ENCODE results near the gene IMP3.
"Not testable (repeated sequence)": the region's sequence is repeated elsewhere in the genome, so short reads cannot be mapped to it uniquely, and the experiment has no call there.

The IMP3 gene, protein sequence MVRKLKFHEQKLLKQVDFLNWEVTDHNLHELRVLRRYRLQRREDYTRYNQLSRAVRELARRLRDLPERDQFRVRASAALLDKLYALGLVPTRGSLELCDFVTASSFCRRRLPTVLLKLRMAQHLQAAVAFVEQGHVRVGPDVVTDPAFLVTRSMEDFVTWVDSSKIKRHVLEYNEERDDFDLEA

DNA sequence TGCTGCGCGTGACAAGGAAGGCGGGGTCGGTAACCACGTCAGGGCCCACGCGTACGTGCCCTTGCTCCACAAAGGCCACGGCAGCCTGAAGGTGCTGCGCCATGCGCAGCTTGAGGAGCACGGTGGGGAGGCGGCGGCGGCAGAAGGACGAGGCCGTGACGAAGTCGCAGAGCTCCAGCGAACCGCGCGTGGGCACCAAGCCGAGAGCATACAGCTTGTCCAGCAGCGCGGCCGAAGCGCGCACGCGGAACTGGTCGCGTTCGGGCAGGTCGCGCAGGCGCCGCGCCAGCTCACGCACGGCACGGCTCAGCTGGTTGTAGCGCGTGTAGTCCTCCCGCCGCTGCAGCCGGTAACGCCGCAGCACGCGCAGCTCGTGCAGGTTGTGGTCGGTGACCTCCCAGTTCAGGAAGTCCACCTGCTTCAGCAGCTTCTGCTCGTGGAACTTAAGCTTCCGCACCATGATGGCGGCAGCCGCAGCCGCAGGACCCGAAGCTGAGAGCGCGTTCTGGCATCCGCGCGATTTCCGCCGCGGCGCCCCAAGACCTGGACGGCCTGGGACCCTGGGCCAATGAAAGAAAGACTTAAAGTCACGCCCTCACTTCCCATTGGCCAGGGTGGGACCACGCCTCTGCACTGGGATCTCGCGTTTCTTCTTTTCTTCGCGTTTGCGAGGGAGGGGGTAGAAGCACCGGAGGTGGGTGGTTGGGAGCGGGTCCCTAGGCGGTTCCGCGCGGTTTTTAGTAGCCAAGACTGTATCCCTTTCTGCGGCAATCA lies at the start of gene IMP3:
Gene IMP3, minus strand, starts transcription at position 516 of the 774 bp plus-strand sequence. Its CDS starts 56 bp downstream, at position 460.
- DNase-seq (ENCODE audit: low read depth in 3 of 3, low spot score in 1 of 3) = peak; percentile 76 to 85 (median 81)

DNA sequence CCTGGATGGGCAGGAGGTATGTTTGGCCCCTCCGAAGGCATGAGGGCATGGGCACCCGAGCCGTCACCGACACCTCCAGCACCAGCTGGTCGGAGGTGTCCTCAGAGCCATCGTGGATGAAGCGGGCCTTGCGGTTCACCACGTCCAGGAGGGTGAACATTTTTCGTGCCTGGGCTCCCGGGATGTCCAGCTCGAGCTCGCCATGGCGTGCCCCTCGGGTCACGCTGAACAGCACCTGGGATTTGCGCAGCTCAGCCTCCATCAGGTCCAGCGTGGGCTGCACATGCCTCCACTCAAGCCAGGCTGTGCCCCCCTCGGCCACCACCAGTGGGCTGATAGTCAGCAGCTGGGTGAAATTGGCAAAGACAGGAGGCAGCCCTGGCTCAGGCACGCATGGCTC lies 49.4 kb upstream of the IMP3 start:
- DNase-seq (ENCODE audit: low read depth in 3 of 3, low spot score in 1 of 3) = not testable (repeated sequence)

DNA sequence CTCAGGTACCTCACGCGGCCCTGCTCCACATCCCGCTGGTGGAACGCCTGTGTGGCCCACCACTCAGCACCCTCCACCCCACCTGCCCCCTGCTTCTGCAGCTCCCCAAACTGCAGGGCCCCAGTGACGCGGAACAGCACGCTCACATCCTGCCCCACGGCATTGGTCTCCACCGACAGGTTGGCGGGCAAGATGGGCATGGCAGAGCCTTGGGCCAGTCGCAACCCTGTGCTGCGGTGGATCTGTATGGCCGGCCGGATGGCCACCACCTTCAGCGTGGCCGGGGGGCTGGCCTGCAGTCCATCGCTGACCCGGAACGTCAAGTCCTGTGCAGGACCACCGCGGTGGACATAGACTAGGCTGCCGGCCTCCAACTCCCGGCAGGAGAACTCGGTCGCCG lies 48.8 kb upstream of the IMP3 start:
- no peak for DNase-seq (ENCODE audit: low read depth in 3 of 3, low spot score in 1 of 3)

DNA sequence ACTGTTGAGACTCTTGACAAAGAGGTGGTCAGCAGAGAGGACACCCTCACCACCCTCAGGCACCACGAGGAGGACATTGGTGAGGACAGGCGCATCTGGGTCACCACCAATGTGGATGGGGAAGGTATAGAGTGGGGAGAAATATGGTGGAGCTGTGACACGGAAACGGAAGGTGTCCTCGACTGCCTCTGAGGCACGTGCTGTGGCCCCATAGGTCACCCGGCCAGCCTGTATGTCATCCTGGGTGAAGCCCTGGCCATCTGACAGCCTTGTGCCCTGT lies 48.2 kb upstream of the IMP3 start:
- DNase-seq (ENCODE audit: low read depth in 3 of 3, low spot score in 1 of 3) = no peak

DNA sequence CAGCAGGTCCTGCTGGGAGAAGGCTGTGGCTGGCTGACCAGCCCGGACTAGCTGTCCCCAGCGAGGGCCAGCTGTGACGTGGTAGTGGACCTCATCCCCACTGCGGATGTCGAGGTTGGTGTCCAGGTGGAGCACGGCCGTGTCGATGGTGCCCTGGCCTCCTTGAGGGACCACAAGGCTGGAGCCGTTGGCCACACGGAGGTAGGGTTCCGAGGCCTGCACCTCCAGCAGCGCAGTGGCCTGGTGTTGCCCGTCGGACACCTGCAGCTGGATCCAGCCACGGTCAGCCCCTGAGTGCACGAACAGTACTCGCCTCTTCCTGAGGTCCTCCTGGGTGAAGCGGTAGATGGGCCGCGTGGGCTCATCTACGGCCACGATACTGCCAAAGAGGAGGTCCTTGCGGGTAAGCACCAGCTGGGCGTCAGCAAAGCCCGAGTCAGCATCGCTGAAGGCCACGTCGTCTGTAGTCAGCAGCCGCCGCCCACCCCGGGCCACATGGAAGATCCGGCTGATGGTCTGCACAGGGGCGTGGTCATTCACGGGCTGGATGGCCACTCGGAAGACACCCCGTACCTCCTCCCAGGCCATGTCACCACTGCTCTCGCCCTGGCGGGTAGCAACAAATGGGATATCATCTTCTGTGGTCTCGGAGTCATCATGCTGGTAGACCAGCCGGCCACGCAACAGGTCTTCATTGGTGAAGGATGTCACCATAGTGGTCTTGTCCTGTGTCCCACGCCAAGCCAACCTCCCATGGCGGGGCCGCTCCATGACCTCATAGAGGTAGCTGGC lies 47.7 kb upstream of the IMP3 start:
- no peak for DNase-seq (ENCODE audit: low read depth in 3 of 3, low spot score in 1 of 3)

DNA sequence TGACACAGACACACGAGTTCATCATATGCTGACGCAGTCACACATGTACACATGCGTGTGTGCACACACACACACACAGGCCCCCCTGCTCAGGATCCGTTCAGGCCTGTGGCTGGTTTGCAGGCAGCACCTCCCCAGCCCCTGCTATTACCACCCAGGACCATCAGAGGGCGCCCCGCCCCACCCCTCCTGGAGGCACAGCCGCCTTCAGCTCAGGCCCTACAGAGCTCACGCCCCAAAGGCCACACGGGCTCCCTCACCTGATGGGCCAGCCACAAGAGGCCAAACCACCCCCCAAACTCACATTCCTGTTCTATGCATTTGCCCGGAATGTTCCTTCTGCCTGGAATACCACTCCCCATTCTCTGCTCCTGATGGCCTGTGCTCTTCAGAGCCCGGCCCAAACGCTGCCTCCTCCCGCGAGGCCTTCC lies 46.2 kb upstream of the IMP3 start:
- peak; percentile 31 to 76 (median 48) for DNase-seq (ENCODE audit: low read depth in 3 of 3, low spot score in 1 of 3)

DNA sequence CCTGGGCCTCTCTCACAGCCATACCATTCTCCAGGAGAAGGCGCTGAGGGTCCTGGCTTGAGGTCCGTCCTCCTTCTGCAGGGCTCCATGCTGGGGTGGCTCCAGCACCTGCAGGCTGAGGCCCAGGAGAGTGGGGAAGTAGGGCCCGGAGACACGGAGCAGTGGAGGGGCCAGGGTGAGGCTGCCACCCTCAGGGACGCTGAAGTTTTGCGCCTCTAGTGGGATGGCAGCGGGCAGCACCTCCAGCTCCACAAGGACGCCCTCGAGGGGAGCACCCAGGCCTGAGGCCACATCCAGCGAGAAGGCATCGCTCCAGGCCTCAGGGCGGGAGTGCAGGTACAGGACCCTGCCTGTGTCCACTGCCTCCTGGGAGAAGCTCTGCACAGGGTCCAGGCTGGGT lies 45.2 kb upstream of the IMP3 start:
- DNase-seq (ENCODE audit: low read depth in 3 of 3, low spot score in 1 of 3) = no peak

DNA sequence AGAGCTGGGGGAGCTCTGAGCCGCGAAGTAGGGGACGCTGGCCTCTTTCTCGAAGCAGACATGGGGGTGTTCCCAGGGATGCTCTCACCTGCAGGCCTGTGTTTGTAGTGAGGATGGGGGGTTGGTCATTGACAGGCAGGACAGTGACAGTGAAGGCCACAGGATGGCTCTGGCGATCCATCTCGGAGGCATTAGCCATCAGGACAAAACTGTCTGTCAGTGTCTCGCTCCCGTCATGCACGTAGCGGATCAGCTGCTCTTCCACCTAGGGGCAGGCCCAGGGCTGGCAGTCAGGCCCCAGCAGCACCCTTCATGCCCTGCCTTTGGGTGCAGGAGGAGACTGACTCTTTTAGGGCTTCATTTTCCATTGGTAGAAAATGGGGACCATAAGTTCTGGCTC lies 44.6 kb upstream of the IMP3 start:
- no peak for DNase-seq (ENCODE audit: low read depth in 3 of 3, low spot score in 1 of 3)

DNA sequence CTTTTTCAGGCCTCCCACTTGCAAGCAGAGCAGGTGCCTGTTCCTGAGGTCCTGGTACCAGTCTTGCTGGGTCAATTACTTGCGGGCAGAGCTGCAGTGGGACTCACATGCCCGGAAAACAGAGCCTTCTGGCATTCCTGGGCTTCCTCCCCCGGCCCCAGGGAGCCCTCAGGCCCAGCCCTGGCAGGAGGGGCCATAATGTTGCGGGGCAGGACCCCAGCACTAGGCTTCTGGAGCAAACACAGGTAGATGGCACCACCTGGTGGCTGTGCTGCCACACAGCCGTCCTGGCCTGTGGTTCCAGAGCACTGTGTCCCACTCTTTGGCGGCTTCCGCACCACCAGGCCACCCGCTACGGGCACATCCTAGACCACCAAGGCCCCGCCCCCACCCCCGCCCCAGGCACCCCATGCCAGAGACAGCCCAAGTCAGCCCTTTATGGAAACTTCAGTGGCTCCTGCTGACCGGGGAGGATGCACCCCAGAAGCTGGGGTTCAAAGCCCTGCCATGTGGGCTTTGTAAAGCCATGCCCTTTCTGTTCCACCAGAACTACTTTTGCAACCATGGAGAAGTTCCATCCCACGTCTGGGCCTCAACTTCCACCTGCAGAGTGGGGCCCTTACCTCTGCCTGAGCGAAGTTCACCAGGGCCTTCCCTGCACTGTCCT lies 43.8 kb upstream of the IMP3 start:
- DNase-seq (ENCODE audit: low read depth in 3 of 3, low spot score in 1 of 3) = peak; percentile 22 to 56 (median 22)

DNA sequence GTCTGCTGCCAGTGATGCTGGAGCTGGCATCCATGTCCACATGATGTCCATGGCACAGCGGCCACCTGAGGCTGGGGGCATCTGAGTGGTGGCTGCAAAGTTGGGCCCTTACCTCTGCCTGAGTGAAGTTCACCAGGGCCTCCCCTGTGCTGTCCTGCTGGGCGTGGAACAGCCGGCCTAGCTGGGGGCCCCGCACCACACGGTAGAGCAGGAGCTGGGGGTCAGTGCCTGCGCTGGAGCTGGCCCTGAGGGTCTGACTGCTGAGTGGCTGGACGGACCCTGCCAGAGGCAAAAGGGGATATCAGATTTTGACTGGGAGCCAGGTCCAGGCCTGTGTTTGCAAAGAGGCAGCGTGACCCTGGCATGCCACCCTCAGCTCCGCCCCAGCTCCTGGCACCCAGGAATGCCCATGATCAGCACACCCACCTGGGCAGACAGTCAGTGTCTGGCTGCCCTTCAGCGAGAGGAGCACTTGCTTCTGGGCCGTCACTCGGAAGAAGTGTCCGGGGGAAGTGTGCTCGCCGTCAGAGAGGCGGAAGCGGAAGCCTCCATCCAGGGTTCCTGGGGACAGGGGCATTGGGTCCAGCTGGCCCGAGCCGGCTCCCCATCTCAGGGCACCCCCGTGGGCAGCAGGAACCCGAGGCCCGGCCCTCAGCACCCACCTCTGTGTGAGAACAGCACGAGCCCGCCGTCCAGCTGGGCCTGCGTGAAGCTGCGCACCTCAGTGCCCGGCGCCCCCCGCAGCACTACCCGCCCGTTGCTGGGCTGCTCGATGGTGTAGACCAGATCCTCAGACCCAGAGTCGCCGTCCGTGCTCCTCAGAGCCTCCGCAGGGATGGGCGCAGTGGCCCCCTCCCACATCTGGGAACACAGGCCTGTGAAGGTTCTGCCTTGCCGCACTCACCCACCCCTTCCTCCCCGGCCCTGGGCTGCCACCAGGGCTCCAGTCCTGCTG lies 42.4 kb upstream of the IMP3 start:
- no peak for DNase-seq (ENCODE audit: low read depth in 3 of 3, low spot score in 1 of 3)

DNA sequence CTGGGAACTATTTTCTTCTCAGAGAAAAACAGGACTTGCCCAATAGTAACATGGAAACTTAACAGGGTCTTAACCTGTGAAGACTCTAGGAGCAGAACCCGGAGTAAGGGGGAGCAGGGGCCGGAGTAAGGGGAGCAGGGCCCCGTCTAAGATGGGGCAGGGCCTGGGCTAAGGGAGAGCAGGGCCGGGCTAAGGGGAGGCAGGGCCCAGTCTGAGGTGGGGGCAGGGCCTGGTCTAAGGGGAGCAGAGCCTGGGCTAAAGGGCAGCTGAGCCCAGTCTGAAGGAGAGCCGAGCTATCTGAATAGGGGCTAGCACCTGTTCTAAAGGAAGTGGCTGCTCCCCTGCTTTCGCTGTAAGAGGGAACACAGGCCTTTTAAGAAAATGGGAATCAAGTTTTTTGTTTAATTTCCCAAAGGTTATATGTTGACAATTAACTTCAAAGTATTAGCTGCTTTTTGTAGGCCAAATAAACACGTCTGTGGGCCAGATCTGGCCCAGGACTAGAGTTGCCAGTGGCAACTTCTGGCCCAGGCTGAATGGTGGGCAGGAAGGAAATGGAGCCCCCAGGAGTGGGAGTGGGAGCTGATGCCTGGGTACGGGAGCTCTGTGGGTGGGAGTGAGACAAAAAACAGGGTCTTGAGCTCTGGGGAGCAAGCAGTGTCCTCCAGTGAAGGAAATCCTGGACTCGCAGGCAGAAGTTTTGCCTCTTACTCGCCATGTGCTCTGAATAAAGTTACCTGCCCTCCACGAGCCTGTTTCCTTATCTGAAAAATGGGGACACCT lies 40.2 kb upstream of the IMP3 start:
- no peak for DNase-seq (ENCODE audit: low read depth in 3 of 3, low spot score in 1 of 3)

DNA sequence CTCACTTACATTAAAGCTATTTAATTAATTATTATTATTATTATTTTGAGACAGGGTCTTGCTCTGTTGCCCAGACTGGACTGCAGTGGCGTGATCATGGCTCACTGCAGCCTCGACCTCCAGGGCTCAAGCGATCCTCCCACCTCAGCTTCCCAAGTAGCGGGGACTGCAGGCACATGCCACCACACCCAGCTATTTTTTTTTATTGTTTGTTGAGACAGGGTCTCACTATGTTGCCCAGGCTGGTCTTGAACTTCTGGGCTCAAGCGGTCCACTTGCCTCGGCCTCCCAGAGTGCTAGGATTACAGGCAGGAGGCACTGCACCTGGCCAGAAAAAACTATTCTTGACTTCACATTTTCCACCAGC lies 38.3 kb upstream of the IMP3 start:
- DNase-seq (ENCODE audit: low read depth in 3 of 3, low spot score in 1 of 3) = not testable (repeated sequence)

DNA sequence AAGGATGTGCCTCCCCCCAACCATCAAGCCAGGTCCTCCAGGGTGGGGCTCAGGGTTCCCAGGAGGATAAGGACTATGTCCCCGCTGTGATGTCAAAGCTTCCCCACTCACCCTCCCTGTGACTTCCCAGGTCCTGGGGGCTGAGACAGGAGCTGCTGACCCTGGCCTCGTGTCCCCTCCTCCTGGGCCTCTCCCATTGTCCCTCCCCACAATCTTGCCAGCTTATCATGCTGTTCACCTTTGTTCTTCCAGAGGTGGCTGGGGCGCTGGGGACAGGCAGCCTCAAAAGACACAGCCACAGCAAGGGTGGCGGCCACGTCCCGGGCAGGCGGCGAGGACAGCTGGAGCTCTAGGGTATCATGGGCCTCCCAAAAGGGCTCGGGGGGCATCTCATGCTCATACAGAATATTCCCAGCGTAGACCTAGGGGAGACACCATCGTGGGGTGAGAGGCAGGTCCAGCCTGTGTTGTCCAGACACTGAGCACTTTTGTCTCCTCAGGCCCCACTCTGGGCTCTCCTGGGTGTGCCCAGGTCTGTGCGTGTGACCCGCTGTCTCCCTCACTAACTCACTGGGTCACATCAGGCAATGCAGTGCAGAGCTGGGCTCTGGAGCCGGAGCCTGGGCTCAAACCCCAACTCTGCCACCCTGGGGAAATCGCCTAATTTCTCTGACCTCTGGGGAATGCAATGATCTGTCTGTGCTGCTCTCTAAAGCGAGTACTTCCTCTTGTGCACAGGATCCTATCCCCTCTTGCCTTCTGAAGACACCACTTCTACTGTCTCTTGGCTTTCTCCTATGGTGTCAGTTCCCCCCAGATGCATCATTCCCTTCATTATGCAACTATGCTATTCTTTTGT lies 37.7 kb upstream of the IMP3 start:
- no peak for DNase-seq (ENCODE audit: low read depth in 3 of 3, low spot score in 1 of 3)

DNA sequence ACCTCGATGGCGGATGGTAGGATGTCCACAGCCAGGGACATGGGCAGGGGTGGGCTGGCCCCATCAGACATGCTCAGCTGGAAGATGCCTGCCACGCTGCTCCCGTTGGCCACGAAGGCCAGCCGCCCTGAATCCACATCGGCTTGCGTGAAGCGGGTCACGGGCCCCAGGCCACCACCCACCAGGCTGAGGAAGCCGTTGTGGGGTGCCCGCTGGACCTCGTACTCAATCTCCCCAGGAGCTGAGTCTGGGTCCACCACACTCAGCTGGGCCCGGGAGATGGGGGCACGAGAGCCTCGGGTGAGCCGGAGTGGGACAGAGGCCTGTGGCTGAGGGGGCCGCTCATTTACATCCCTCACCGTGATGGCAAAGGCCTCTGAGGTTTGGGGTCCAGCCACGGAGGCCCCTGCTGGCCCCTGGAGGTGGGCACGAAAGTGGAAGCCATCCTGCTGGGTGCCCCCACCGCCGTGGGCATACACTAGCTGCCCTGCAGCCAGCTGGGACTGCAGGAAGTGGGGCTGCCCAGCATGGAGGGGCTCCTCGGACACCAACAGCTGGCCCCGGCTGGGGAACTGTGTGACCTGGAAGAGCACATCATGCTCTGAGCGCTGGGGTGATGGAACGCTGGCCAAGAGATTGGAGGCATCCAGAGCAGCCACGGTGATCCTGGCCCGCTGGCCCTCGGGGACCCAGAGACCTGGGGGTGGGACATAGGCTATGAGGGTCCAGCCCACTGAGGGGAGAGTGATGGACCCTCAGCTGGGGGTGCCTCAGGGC lies 36.9 kb upstream of the IMP3 start:
- DNase-seq (ENCODE audit: low read depth in 3 of 3, low spot score in 1 of 3) = no peak

DNA sequence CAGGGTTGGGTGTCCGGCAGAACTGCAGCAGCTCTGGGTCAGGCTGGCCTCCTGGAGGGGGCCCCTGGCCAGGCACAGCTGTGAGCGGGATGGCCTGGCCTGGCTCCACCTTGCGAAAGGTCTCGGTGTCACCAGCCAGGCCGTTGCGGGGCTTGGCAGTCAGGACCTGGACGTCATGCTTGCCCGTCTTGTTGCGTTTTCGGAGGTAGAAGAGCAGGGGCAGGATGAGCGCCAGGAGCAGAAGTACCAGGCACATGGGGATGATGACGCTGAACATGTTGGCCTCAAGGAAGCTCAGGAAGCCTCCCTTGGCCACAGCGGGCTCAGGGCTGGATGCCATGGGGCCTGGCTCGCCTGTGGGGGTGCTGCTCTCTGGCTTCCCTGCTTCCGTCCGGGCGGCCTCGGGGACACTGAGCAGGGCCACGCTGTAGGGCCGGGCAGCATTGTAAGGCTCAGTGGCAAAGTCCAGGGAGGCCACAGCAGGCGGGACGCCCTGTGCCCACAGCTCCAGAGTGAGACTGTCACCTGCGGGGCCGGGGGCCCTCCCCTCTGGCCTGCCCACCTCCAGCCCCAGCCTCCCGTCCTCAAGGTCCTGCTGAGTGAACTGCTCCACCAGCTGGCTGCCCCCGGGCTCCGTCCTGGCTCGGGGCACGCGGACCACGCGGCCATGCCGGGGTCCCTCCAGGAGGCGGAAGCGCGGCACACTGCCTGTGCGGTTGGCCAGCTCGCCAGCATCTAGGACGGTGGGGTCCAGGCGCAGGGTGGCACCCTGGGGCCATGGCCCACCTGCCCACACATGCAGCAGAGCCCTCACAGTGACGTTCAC lies 35.8 kb upstream of the IMP3 start:
- DNase-seq (ENCODE audit: low read depth in 3 of 3, low spot score in 1 of 3) = no peak

DNA sequence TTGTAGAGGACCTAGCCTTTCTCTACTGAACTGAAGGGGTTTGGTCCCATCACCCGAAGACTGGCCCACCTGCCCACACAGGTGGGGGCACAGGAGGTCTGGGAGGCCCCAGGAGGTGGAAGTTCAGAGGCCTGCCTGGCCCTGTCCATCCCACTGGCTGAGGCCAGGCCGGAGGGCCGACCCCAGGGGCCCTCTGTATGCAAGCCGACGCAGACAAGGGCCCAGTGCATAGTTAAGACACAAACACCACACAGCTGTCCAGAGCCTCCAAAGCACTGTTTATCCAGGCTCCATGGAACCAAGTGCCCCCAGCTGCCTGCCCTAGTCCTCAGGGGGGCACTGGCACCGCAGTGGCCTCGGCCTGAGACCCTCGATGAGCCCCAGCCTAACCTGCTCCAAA lies 34.3 kb upstream of the IMP3 start:
- no peak for DNase-seq (ENCODE audit: low read depth in 3 of 3, low spot score in 1 of 3)
